ENCODE results near the gene PSMD13. TPM values are rescaled to one million over a fixed set of nuclear protein-coding genes. Genes with fewer than 3 reads are reported as not detected.

The PSMD13 gene
- total and polyA plus RNA-seq, 2 donors from 2014 or later, result 87.7 to 115 TPM

DNA sequence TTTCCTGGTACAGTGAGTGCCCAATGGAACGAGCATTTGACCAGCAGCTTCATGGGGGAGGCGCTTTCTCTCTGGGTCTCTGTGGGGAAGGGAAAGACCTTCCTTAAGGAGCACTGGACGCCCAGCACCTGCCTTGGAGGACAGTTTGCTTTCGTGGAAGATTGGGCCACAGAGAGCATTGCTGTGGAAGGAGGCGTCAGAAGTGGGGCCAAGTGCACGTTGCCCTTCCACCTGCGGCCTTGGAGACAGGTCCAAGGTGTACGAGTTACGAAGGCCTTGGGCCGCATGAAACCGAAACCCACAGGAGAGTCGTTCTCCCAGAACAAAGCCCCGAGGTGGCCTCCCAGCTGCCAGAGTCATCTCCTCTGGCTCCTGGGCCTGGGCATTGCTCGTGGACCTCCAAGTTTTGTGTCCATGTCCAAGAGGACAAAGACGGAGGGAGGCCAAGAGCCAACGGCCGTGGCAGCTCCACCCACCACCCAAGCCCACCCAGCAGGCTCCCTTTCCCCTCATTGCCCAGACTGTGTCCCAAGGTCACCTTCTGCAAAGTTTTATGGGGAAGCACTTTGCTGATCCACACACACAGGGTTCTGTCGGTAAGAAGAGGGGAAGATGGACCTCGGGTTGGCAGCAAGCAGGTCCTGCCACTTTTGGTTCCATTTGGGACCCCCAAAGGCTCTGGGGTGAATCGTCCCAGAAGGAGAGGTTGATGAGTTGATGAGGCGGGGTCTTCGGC lies 35.6 kb downstream of the PSMD13 start:
- intact Hi-C loops (cut with DNase I), result no loop called here
- Histone ChIP-seq H3K27ac (ENCODE audit: low read depth in 2 of 2, low read length in 2 of 2) (no peak overlapping the region), H3K9ac (ENCODE audit: low read length in 3 of 3) (no peak overlapping the region), H3K27me3 (ENCODE audit: control insufficient read depth, insufficient read depth, low read length) (no peaks in the 10 kb centered on the region), H3K4me3 (ENCODE audit: low read length in 3 of 3) (no peak overlapping the region), H3K36me3 (ENCODE audit: control insufficient read depth in 2 of 3, insufficient read depth in 3 of 3, low read length in 3 of 3) (no peaks in the 10 kb centered on the region), H3K9me3 (ENCODE audit: control insufficient read depth in 2 of 3, insufficient read depth in 1 of 3, low read length in 3 of 3) (no peaks in the 10 kb centered on the region), H3K4me1 (ENCODE audit: control insufficient read depth in 2 of 3, insufficient read depth in 2 of 3, low read depth in 1 of 3, low read length in 3 of 3) (peaks cover 0 to 2% (median 0%) of the 10 kb centered on the region in 3 donors)
- FAIRE-seq (no peak), DNase-seq (peak in 1 of 5 donors; percentile 63)
- TF ChIP-seq, protein P1, sequence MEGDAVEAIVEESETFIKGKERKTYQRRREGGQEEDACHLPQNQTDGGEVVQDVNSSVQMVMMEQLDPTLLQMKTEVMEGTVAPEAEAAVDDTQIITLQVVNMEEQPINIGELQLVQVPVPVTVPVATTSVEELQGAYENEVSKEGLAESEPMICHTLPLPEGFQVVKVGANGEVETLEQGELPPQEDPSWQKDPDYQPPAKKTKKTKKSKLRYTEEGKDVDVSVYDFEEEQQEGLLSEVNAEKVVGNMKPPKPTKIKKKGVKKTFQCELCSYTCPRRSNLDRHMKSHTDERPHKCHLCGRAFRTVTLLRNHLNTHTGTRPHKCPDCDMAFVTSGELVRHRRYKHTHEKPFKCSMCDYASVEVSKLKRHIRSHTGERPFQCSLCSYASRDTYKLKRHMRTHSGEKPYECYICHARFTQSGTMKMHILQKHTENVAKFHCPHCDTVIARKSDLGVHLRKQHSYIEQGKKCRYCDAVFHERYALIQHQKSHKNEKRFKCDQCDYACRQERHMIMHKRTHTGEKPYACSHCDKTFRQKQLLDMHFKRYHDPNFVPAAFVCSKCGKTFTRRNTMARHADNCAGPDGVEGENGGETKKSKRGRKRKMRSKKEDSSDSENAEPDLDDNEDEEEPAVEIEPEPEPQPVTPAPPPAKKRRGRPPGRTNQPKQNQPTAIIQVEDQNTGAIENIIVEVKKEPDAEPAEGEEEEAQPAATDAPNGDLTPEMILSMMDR (IDR thresholded peaks at IDR 0.05; ENCODE audit: borderline replicate concordance, extremely low read depth, insufficient read depth), result no peak

DNA sequence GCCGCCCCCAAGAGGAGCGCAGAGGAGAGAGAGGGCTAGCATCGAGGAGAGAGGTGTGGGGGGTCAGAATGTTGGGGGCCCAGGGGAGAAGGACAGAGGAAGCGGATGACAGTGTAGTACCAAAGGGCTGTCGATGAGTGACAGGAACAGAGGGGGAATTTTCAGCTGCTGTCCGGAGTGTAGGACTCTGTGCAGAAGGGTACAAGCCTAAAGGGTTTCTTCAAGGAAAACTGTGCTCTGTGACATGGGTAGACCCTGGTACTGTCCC lies 36.1 kb downstream of the PSMD13 start:
- no peaks in the 10 kb centered on the region for H3K9me3 ChIP-seq (ENCODE audit: control insufficient read depth in 2 of 3, insufficient read depth in 1 of 3, low read length in 3 of 3)
- H3K36me3 ChIP-seq (ENCODE audit: control insufficient read depth in 2 of 3, insufficient read depth in 3 of 3, low read length in 3 of 3), result no peaks in the 10 kb centered on the region
- TF ChIP-seq, protein P1 (IDR thresholded peaks at IDR 0.05; ENCODE audit: borderline replicate concordance, extremely low read depth, insufficient read depth), result no peak
- no peak for FAIRE-seq
- H3K9ac ChIP-seq (ENCODE audit: low read length in 3 of 3), result no peak overlapping the region
- no peak overlapping the region for H3K4me3 ChIP-seq (ENCODE audit: low read length in 3 of 3)
- no peaks in the 10 kb centered on the region for H3K27me3 ChIP-seq (ENCODE audit: control insufficient read depth, insufficient read depth, low read length)
- intact Hi-C loops (cut with DNase I), result no loop called here
- no peak overlapping the region for H3K27ac ChIP-seq (ENCODE audit: low read depth in 2 of 2, low read length in 2 of 2)
- no peaks in the 10 kb centered on the region for H3K4me1 ChIP-seq (ENCODE audit: control insufficient read depth in 2 of 3, insufficient read depth in 2 of 3, low read depth in 1 of 3, low read length in 3 of 3)
- no peak for DNase-seq

DNA sequence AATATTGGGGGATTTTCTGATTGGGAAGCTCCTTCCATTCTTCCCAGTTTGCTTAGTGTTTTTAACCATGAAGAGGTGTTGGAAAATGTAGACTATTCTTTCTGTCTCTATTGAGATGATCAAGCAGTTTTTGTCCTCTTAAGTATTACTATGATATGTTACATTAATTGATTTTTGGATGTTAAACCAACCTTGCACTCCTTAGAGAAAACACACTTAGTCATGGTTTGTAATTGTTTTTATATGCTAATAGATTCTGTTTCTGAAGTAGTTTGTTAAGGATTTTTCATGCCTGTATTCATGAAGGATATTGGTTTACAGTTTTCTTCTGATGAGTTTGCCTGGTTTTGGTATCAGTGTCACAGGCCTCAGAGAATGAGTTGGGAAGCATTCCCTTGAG lies 39.4 kb downstream of the PSMD13 start:
- TF ChIP-seq, protein P1 (IDR thresholded peaks at IDR 0.05; ENCODE audit: borderline replicate concordance, extremely low read depth, insufficient read depth), result no peak
- Histone ChIP-seq H3K4me1 (ENCODE audit: control insufficient read depth in 2 of 3, insufficient read depth in 2 of 3, low read depth in 1 of 3, low read length in 3 of 3) (peaks cover 0 to 9% (median 0%) of the 10 kb centered on the region in 3 donors), H3K27ac (ENCODE audit: low read depth in 2 of 2, low read length in 2 of 2) (no peak overlapping the region), H3K9me3 (ENCODE audit: control insufficient read depth in 2 of 3, insufficient read depth in 1 of 3, low read length in 3 of 3) (no peaks in the 10 kb centered on the region), H3K36me3 (ENCODE audit: control insufficient read depth in 2 of 3, insufficient read depth in 3 of 3, low read length in 3 of 3) (no peaks in the 10 kb centered on the region), H3K27me3 (ENCODE audit: control insufficient read depth, insufficient read depth, low read length) (peaks cover 7% of the 10 kb centered on the region), H3K9ac (ENCODE audit: low read length in 3 of 3) (no peak overlapping the region), H3K4me3 (ENCODE audit: low read length in 3 of 3) (no peak overlapping the region)
- intact Hi-C loops (cut with DNase I), result no loop called here
- DNase-seq (no peak), FAIRE-seq (no peak)
